Fibroblast of peridontal ligament (primary cell): ENCODE results near the gene CACHD1.
A peak's percentile ranks its signal among the peaks of the same experiment; 100 is the strongest.

ENCODE experiments used
- DNase-seq: peaks from one replicate; pipeline ENCODE4 v3.0.0-alpha.2; 2010; ENCODE audit errors: extremely low read depth

CACHD1 gene

GRCh38 chr1:64523413-64524337, 53.7 kb downstream of the CACHD1 start:
- DNase-seq = no peak

DNA sequence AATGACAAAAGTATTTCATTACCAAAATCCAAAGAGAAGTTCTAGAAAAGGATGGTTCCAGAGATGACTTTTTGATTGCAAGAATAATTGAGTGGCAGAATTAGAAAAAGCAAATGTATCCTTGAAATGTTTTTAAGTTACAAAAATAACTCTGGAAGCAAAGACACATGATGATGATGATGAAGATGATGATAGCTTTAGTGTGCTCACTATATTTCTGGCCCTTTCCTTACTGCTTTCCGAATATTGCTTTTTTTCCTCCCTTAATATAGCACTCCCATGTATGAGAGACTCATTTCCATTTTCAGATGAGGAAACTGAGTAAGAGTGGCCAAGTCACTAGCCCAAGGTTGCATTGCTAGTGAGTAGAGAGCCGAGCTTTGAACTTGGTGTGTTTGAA, 54.7 kb downstream of the CACHD1 start:
- no peak for DNase-seq

DNA sequence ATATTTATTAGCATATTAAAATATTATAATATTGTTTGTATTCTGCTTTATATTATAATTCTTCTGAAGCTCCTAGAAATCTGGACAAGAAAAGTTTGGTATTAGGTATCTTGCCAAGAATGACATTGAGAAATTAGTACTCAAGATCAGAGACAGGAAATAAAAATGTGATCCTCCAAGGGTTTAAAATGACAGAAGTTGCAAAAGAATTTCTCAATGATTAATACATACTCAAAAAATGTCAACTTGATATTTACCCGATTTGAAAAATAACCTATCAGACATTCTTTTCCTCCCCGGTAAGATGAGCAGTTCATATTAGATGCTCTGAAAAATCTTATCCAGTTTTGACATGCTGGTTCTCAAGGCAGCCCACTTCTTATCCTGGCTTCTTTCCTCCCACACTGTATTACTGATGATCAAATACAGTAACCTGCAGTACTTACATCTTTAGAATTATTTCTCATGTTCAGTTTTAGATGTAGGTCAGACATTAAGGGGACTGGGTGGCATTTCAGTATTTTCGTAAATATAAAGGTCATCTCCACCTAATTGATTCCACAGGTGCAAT, 55.3 kb downstream of the CACHD1 start:
- DNase-seq = no peak

DNA sequence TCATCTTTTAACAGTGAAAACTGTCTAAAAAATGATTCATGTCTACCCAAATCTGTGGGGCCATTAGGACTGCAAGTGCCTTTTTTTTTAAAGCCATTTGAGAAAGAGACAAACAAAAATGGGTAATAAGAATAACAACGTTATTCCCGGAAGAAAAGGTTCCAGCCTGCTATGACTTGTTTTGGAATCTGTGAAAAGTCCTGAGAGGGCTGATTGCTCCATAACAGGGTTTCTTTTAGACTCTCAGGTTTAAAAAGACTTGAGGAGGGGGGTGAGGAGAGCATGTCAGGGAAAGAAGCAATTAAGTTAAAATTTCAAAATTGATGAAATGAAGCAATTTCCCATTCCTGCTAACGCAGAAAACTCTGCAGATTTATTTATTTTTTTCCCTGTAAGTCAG, 56.4 kb downstream of the CACHD1 start:
- no peak for DNase-seq

GRCh38 chr1:64527165-64527564, 57.2 kb downstream of the CACHD1 start:
- no peak for DNase-seq

DNA sequence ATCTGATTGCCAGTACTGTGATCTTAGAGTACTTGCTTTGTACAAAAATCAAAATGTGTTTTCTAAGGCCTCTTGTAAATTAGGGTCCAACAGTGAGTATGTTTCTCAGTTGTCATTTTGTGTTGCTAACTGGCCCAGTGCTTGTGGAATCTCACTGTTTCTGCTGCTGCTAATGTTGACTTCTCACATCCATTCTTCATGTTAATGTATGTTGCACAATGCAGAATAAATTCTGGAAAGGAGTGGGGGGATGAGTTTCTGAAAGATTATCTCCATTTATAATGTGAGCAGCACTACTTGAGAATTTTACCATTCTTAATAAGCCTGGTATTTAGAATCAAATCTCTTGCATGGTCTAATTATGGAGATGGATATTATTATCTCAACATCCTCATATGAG, 57.9 kb downstream of the CACHD1 start:
- DNase-seq = no peak

GRCh38 chr1:64530969-64531692, 61.2 kb downstream of the CACHD1 start:
- DNase-seq = no peak

- no peak for DNase-seq
These were observed 62.7 kb downstream of the CACHD1 start for GRCh38 chr1:64532646-64533045.

- no peak for DNase-seq
These were observed 66.3 kb downstream of the CACHD1 start for GRCh38 chr1:64535938-64536835.

- no peak for DNase-seq
These were observed 67.0 kb downstream of the CACHD1 start for GRCh38 chr1:64536836-64537490.

GRCh38 chr1:64537942-64538341, 68.0 kb downstream of the CACHD1 start:
- no peak for DNase-seq

DNA sequence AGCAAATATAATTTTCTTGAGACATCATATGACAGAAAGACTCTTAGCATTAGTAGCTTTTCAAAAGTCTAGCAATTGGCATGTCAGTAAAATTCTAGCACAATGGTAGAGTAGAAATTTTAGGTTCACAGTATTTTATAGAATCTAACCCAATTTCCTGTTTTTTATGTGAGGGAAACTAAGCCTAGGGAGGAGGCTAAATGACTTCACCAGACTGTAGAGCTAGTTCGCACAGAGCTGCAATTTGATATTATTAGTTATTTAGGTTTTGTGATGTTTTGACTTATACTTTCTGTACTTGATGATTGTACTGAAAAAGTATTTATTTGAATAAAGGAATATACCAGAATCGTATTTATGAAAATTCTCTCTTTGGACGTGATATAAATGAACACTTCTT, 68.5 kb downstream of the CACHD1 start:
- no peak for DNase-seq

GRCh38 chr1:64539289-64539688, 69.4 kb downstream of the CACHD1 start:
- DNase-seq = no peak

- DNase-seq = peak; percentile 63
These were observed 69.9 kb downstream of the CACHD1 start for GRCh38 chr1:64539781-64540218.

- DNase-seq = peak; percentile 83
These were observed 70.4 kb downstream of the CACHD1 start for GRCh38 chr1:64540265-64540791.

- DNase-seq = no peak
These were observed 72.2 kb downstream of the CACHD1 start for GRCh38 chr1:64542118-64542517.

- DNase-seq = peak; percentile 63
These were observed 73.9 kb downstream of the CACHD1 start for GRCh38 chr1:64543831-64544230.

DNA sequence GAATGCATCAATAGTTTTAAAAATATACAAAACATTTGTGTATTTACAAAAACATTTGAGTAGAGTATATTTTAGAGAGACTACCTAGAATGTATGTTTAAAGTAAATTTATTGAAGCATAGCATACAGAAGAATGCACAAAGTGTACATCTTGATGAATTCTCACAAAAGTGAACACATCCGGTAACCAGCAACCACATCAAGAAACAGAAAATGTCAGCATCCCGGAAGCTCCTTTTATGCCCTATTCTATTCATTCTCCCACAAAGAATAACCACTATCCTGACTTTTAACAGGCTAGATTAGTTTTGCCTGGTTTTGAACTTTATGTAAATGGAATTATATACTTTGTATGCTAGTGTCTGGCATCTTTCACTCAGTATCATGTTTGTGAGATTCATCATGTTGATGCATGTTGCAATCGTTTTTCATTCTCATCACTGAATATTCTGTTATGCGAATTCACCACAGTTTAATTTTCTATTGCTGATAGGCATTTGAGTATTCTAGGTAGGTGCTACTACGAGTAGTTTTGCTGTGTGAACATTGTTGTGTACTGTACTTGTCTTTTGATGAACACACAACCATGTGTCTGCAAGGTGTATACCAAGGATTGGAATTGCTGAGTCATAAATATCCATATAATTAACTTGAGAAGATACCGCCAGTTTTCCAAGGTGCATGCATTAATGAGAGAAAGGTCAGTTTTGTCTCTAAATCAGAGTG, 75.4 kb downstream of the CACHD1 start:
- no peak for DNase-seq

GRCh38 chr1:64546013-64546412, 76.1 kb downstream of the CACHD1 start:
- DNase-seq = no peak
